ENCODE results near the gene FBLN5.

DNA sequence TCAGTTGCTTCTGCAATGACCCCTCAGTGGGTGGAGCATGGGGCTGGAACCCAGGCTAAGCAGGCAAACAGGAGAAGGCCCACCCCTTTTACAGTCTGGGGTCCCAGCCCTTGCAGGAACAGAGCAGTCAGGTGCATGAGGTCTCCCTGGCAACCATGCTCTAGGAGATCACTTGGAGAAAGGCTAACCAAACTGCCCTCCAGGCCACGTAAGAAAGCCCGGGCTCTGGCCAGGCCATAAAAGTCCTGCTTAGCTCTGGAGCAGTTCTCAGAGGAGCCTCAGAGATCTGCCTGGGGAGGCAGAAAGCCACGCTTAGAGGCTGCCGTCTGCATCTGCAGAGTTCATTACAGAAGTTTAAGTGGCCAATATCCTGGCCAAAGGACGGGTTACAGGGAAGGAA is 65.1 kb downstream of the FBLN5 start:
- TF ChIP-seq, protein P1, sequence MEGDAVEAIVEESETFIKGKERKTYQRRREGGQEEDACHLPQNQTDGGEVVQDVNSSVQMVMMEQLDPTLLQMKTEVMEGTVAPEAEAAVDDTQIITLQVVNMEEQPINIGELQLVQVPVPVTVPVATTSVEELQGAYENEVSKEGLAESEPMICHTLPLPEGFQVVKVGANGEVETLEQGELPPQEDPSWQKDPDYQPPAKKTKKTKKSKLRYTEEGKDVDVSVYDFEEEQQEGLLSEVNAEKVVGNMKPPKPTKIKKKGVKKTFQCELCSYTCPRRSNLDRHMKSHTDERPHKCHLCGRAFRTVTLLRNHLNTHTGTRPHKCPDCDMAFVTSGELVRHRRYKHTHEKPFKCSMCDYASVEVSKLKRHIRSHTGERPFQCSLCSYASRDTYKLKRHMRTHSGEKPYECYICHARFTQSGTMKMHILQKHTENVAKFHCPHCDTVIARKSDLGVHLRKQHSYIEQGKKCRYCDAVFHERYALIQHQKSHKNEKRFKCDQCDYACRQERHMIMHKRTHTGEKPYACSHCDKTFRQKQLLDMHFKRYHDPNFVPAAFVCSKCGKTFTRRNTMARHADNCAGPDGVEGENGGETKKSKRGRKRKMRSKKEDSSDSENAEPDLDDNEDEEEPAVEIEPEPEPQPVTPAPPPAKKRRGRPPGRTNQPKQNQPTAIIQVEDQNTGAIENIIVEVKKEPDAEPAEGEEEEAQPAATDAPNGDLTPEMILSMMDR (IDR thresholded peaks at IDR 0.05), result no peak
- no peak for TF ChIP-seq POLR2A (IDR thresholded peaks at IDR 0.05)
